HFFc6 (cell line): ENCODE data around the gene HEATR5B. TPM values are rescaled to one million over a fixed set of nuclear protein-coding genes. Genes with fewer than 3 reads are reported as not detected.

Experiments
- DNase-seq: peaks from one replicate; pipeline ENCODE4 v3.0.0-alpha.2; 2018
- H3K27ac Mint-ChIP-seq: 2 replicates; pipeline ENCODE4 v1.8.0; 2020; ENCODE audit warnings: mild to moderate bottlenecking, mixed read lengths
- H3K27me3 Mint-ChIP-seq: 2 replicates; pipeline ENCODE4 v1.8.0; 2021; ENCODE audit warnings: mild to moderate bottlenecking, moderate library complexity, mixed read lengths; ENCODE audit not compliant: insufficient read depth
- H3K36me3 Mint-ChIP-seq: 2 replicates; pipeline ENCODE4 v1.8.0; 2021; ENCODE audit warnings: low read depth, mixed read lengths
- H3K4me1 Mint-ChIP-seq: 2 replicates; pipeline ENCODE4 v1.8.0; 2020; ENCODE audit warnings: low read depth, mixed read lengths
- H3K4me3 Mint-ChIP-seq: 2 replicates; pipeline ENCODE4 v1.8.0; 2020; ENCODE audit warnings: mild to moderate bottlenecking, moderate library complexity, mixed read lengths
- H3K9me3 Mint-ChIP-seq: 2 replicates; pipeline ENCODE4 v1.8.0; 2020; ENCODE audit warnings: mild to moderate bottlenecking, mixed read lengths
- total RNA-seq, 6 experiments: library from RNA; stranded (reverse); fragmentation: NEBNext Ultra II Directional; extraction: Animal tissue kit (Norgen Biotek cat#: 25700); gene quantifications; 2 replicates in 1 of 6; 3 replicates in 5 of 6; pipeline ENCODE4 v1.2.3, GENCODE V29; 2021
- TF ChIP-seq, protein P1 (sequence below): fragments of 200-600 bp; sonication (generic); IDR thresholded peaks from 2 replicates; pipeline ENCODE4 v1.5.0; 2021; ENCODE audit warnings: antibody characterized with exemption, mild to moderate bottlenecking

Gene HEATR5B
- total RNA-seq, 6 experiments from 2014 or later = 9.9 to 12.5 (median 12.1) TPM

DNA sequence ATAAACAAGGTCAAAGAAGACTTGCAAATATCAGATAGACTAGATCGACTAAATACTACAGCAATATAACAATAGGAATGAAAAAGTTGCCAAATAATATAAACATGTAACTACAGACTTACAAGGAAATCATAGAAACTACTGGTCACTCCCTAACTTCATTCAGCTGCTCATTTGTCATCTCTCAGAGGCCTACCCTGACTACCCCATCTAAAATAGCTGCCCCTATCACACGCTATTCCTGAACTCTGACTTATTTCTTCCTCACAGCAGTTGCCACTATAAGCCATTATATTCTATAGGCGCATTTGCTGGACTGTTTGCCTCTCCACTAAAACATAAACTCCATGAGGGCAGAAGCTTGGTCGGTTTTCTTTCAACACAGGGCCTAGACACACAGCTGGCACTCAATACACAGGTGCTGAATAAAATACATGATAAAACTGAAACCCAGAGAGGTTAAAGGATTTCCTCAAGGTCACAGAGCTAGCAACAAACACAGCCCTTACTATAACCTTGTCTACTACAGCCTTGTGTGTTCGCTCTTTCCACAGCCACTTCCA lies 119.6 kb downstream of the HEATR5B start:
- H3K27me3 Mint-ChIP-seq = peaks cover 2% of the 10 kb centered on the region; the same call in 1 of the 2 replicates
- TF ChIP-seq, protein P1, sequence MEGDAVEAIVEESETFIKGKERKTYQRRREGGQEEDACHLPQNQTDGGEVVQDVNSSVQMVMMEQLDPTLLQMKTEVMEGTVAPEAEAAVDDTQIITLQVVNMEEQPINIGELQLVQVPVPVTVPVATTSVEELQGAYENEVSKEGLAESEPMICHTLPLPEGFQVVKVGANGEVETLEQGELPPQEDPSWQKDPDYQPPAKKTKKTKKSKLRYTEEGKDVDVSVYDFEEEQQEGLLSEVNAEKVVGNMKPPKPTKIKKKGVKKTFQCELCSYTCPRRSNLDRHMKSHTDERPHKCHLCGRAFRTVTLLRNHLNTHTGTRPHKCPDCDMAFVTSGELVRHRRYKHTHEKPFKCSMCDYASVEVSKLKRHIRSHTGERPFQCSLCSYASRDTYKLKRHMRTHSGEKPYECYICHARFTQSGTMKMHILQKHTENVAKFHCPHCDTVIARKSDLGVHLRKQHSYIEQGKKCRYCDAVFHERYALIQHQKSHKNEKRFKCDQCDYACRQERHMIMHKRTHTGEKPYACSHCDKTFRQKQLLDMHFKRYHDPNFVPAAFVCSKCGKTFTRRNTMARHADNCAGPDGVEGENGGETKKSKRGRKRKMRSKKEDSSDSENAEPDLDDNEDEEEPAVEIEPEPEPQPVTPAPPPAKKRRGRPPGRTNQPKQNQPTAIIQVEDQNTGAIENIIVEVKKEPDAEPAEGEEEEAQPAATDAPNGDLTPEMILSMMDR = no peak
- no peak for DNase-seq
- no peaks in the 10 kb centered on the region for H3K9me3 Mint-ChIP-seq
- no peaks in the 10 kb centered on the region for H3K36me3 Mint-ChIP-seq
- H3K27ac Mint-ChIP-seq = no peak overlapping the region; the same call in 1 of the 2 replicates
- peak overlapping the region; percentile 96 for H3K4me3 Mint-ChIP-seq
- peaks cover 37% of the 10 kb centered on the region for H3K4me1 Mint-ChIP-seq

DNA sequence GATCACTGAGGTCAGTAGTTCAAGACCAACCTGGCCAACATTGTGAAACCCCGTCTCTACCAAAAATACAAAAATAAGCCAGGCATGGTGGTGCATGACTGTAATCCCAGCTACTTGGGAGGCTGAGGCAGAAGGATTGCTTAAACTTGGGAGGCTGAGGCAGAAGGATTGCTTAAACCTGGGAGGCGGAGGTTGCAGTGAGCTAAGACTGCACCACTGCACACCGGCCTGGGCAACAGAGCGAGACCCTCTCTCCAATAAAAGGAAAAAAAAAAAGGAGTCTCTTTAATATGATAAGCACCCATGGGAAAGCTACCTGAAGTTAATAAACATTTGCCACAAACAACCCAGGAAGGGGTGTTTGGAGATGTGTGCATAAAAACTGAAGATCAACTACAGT lies 120.4 kb downstream of the HEATR5B start:
- Mint-ChIP-seq H3K27me3 (peaks cover 2% of the 10 kb centered on the region; the same call in 1 of the 2 replicates), H3K4me1 (peaks cover 37% of the 10 kb centered on the region)
- TF ChIP-seq, protein P1 = no peak

DNA sequence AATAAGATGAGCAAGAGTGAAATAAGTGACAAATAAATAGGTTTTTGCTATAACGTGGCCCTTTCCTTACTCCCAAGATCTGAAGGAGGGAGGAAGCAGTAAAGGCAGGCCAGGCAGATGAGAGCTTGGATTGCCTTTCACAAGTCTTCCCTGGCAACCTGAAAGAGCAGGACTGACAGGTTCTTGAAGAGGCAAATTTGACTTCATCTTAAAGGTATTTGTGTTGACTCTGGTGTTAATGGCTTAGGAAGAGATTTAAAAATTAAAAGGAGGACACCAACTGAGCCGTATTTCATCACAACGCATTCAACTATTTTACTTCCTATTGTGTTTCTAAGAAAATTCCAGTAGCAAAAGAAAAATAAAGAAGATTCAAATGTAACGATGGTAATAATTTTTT lies 121.1 kb downstream of the HEATR5B start:
- TF ChIP-seq, protein P1 = no peak
- Mint-ChIP-seq H3K36me3 (no peaks in the 10 kb centered on the region), H3K4me1 (peaks cover 36% of the 10 kb centered on the region), H3K27ac (no peak overlapping the region), H3K27me3 (peaks cover 2% of the 10 kb centered on the region; the same call in 1 of the 2 replicates), H3K4me3 (no peak overlapping the region), H3K9me3 (no peaks in the 10 kb centered on the region)
- no peak for DNase-seq

More for the DNA sequence above, 120.4 kb downstream of the HEATR5B start:
- H3K27ac Mint-ChIP-seq = no peak overlapping the region
- H3K4me3 Mint-ChIP-seq = no peak overlapping the region
- H3K9me3 Mint-ChIP-seq = no peaks in the 10 kb centered on the region
- DNase-seq = no peak
- no peaks in the 10 kb centered on the region for H3K36me3 Mint-ChIP-seq

DNA sequence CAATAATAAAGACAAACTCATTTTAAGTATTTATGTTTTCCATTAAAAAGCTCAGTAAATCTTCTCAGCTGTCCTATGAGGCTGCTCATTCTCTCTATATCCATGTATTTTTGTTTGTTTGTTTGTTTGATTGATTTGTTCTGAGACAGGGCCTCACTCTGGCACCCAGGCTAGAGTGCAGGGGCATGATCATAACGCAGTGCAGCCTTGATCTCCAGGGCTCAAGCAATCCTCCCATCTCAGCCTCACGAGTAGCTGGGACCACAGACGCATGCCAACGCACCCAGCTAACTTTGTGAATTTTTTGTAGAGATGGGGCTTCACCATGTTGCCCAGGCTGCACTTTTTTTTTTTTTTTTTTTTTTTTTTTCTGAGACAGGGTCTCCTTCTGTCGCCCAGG lies 123.4 kb downstream of the HEATR5B start:
- Mint-ChIP-seq H3K36me3 (no peaks in the 10 kb centered on the region), H3K4me1 (peaks cover 24% of the 10 kb centered on the region)

DNA sequence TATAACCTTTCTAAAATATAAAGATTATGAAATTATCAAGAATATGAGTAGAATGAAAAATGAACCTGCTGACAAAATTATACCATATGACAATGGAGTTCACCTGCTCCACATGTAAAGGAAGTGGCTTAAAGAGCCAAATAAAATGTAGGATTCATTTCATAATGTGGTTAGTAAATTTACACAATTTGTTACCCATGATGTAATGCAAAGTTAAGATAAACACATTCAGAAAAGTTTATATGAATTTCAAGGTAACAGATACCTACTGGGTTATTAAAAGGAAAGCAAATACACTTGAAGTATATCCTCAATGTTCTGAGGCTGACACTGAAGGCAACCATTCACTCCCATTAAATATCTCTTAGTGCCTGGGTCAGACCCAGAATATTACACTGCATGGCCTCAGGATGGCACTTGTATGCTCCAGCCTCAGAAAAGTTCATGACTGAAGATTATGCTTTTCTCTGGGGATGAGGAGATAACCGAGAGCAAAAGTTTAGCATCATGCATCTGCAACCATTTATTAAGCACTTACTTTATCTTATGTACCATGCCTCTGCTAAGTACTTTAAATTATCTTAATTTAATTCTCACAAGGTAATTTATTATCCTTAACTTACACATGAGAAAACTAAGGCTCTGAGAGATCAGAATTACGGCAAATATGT lies 124.0 kb downstream of the HEATR5B start:
- H3K27me3 Mint-ChIP-seq = no peaks in the 10 kb centered on the region; the same call in 1 of the 2 replicates
- H3K36me3 Mint-ChIP-seq = no peaks in the 10 kb centered on the region
- no peak overlapping the region for H3K27ac Mint-ChIP-seq
- H3K4me3 Mint-ChIP-seq = no peak overlapping the region
- TF ChIP-seq, protein P1 = no peak
- H3K4me1 Mint-ChIP-seq = peaks cover 20% of the 10 kb centered on the region
- no peak for DNase-seq
- no peaks in the 10 kb centered on the region for H3K9me3 Mint-ChIP-seq

More for the DNA sequence above, 123.4 kb downstream of the HEATR5B start:
- Mint-ChIP-seq H3K27ac (no peak overlapping the region), H3K27me3 (no peaks in the 10 kb centered on the region; the same call in 1 of the 2 replicates), H3K9me3 (no peaks in the 10 kb centered on the region), H3K4me3 (no peak overlapping the region)
- TF ChIP-seq, protein P1 = no peak
- no peak for DNase-seq
